MM.1S (cell line): ENCODE measurements around the gene RAD23B.
A peak's percentile ranks its signal among the peaks of the same experiment; 100 is the strongest.

ENCODE experiments used
- DNase-seq: peaks from one replicate; pipeline ENCODE4 v3.0.0-alpha.2; 2015
- H2AFZ ChIP-seq: fragments of 300-600 bp; sonication (generic); 2 replicates; pipeline ENCODE4 v1.6.0; 2016; ENCODE audit warnings: antibody characterized with exemption, low read length
- H3F3A ChIP-seq: fragments of 300-600 bp; sonication (generic); 2 replicates; pipeline ENCODE4 v1.6.1; 2016; ENCODE audit warnings: mild to moderate bottlenecking, antibody characterized with exemption, low read length, moderate library complexity, mixed read lengths; ENCODE audit not compliant: insufficient read depth
- H3K27ac ChIP-seq: fragments of 300-600 bp; sonication (generic); 2 replicates; pipeline ENCODE4 v1.5.1; 2016; ENCODE audit warnings: mild to moderate bottlenecking, low read length
- H3K27me3 ChIP-seq: fragments of 300-600 bp; sonication (generic); replicated peaks from 2 replicates; pipeline ENCODE4 v1.6.0; 2016; ENCODE audit warnings: low read length; ENCODE audit not compliant: insufficient read depth
- H3K36me3 ChIP-seq: fragments of 300-600 bp; sonication (generic); replicated peaks from 2 replicates; pipeline ENCODE4 v1.6.1; 2016; ENCODE audit warnings: mild to moderate bottlenecking, low read length, mixed read lengths; ENCODE audit not compliant: insufficient read depth
- H3K4me1 ChIP-seq: fragments of 300-600 bp; sonication (generic); 2 replicates; pipeline ENCODE4 v1.6.1; 2016; ENCODE audit warnings: low read length, mixed read lengths
- H3K4me2 ChIP-seq: fragments of 300-600 bp; sonication (generic); 2 replicates; pipeline ENCODE4 v1.6.0; 2016; ENCODE audit warnings: low read depth, low read length
- H3K4me3 ChIP-seq: fragments of 300-600 bp; sonication (generic); 2 replicates; pipeline ENCODE4 v1.5.1; 2016; ENCODE audit warnings: low read length, mixed read lengths
- H3K79me2 ChIP-seq: fragments of 300-600 bp; sonication (generic); 2 replicates; pipeline ENCODE4 v1.6.1; 2016; ENCODE audit warnings: mixed run types, low read length, mixed read lengths
- H3K9ac ChIP-seq: fragments of 300-600 bp; sonication (generic); 2 replicates; pipeline ENCODE4 v1.6.1; 2016; ENCODE audit warnings: low read length, mixed read lengths
- H3K9me2 ChIP-seq: fragments of 300-600 bp; sonication (generic); replicated peaks from 2 replicates; pipeline ENCODE4 v1.6.1; 2016; ENCODE audit warnings: mild to moderate bottlenecking, low read length, mixed read lengths; ENCODE audit not compliant: insufficient read depth
- H3K9me3 ChIP-seq: fragments of 300-600 bp; sonication (generic); replicated peaks from 2 replicates; pipeline ENCODE4 v1.6.1; 2016; ENCODE audit warnings: mild to moderate bottlenecking, low read length, mixed read lengths; ENCODE audit not compliant: insufficient read depth
- H4K20me1 ChIP-seq: fragments of 300-600 bp; sonication (generic); 2 replicates; pipeline ENCODE4 v1.6.1; 2016; ENCODE audit warnings: mild to moderate bottlenecking, low read length, moderate library complexity, mixed read lengths; ENCODE audit not compliant: insufficient read depth
- CTCF ChIP-seq: fragments of 300-600 bp; sonication (generic); IDR thresholded peaks from 2 replicates; pipeline ENCODE4 v1.5.1; 2016; ENCODE audit warnings: antibody characterized with exemption, low read length, mixed read lengths
- EZH2 ChIP-seq: fragments of 300-600 bp; sonication (generic); optimal IDR thresholded peaks from 2 replicates; pipeline ENCODE3; 2017; ENCODE audit warnings: low read depth, mild to moderate bottlenecking, antibody characterized with exemption, low read length, mixed read lengths
- EZH2phosphoT487 ChIP-seq: fragments of 300-600 bp; sonication (generic); IDR thresholded peaks from 2 replicates; pipeline ENCODE4 v1.6.1; 2018; ENCODE audit warnings: antibody characterized with exemption, low read length

Gene RAD23B

GRCh38 chr9:107273634-107274033 is 9.4 kb upstream of the RAD23B start:
- H2AFZ ChIP-seq: no peak overlapping the region
- no peak overlapping the region for H3K27ac ChIP-seq
- TF ChIP-seq EZH2phosphoT487: no peak
- H3K27me3 ChIP-seq: no peaks in the 10 kb centered on the region
- no peaks in the 10 kb centered on the region for H3F3A ChIP-seq
- DNase-seq: no peak
- H3K4me1 ChIP-seq: peaks cover 4% of the 10 kb centered on the region; the same call in 1 of the 2 replicates
- H3K9ac ChIP-seq: no peak overlapping the region
- H3K9me3 ChIP-seq: no peaks in the 10 kb centered on the region
- H3K9me2 ChIP-seq: no peaks in the 10 kb centered on the region
- no peaks in the 10 kb centered on the region for H4K20me1 ChIP-seq
- H3K4me2 ChIP-seq: no peak overlapping the region
- no peaks in the 10 kb centered on the region for H3K79me2 ChIP-seq
- H3K36me3 ChIP-seq: no peaks in the 10 kb centered on the region
- H3K4me3 ChIP-seq: no peak overlapping the region

GRCh38 chr9:107274096-107274495 is 9.0 kb upstream of the RAD23B start:
- DNase-seq: no peak
- Histone ChIP-seq H3K4me3 (no peak overlapping the region), H3F3A (no peaks in the 10 kb centered on the region), H3K9ac (no peak overlapping the region), H3K27me3 (no peaks in the 10 kb centered on the region), H4K20me1 (no peaks in the 10 kb centered on the region), H3K4me2 (no peak overlapping the region), H3K9me3 (no peaks in the 10 kb centered on the region), H3K36me3 (no peaks in the 10 kb centered on the region), H3K27ac (no peak overlapping the region), H3K79me2 (no peaks in the 10 kb centered on the region), H2AFZ (no peak overlapping the region), H3K4me1 (peaks cover 4% of the 10 kb centered on the region; the same call in 1 of the 2 replicates), H3K9me2 (no peaks in the 10 kb centered on the region)
- TF ChIP-seq CTCF: peak; percentile 12; the same call in 1 of the 2 replicates
- TF ChIP-seq EZH2phosphoT487: no peak
- no peak for TF ChIP-seq EZH2

- Histone ChIP-seq H3K9ac (no peak overlapping the region), H3K9me2 (no peaks in the 10 kb centered on the region), H2AFZ (no peak overlapping the region), H3K4me2 (no peak overlapping the region), H4K20me1 (no peaks in the 10 kb centered on the region), H3K4me3 (no peak overlapping the region), H3K27ac (no peak overlapping the region), H3K27me3 (no peaks in the 10 kb centered on the region), H3K9me3 (no peaks in the 10 kb centered on the region), H3K36me3 (no peaks in the 10 kb centered on the region), H3K4me1 (peaks cover 4% of the 10 kb centered on the region; the same call in 1 of the 2 replicates), H3F3A (no peaks in the 10 kb centered on the region), H3K79me2 (no peaks in the 10 kb centered on the region)
- TF ChIP-seq CTCF: no peak
- TF ChIP-seq EZH2phosphoT487: no peak
- no peak for TF ChIP-seq EZH2
- DNase-seq: no peak
Measured at GRCh38 chr9:107274953-107275422, 8.1 kb upstream of the RAD23B start.

- H3F3A ChIP-seq: no peaks in the 10 kb centered on the region
- H3K4me1 ChIP-seq: peaks cover 4% of the 10 kb centered on the region; the same call in 1 of the 2 replicates
- no peaks in the 10 kb centered on the region for H3K9me3 ChIP-seq
- no peak overlapping the region for H3K4me3 ChIP-seq
- no peak for DNase-seq
- H3K9ac ChIP-seq: no peak overlapping the region
- no peaks in the 10 kb centered on the region for H3K9me2 ChIP-seq
- H2AFZ ChIP-seq: no peak overlapping the region
- H3K36me3 ChIP-seq: no peaks in the 10 kb centered on the region
- H3K27ac ChIP-seq: no peak overlapping the region
- H3K79me2 ChIP-seq: no peaks in the 10 kb centered on the region
- no peaks in the 10 kb centered on the region for H3K27me3 ChIP-seq
- no peak overlapping the region for H3K4me2 ChIP-seq
- no peak for TF ChIP-seq EZH2phosphoT487
- no peak for TF ChIP-seq CTCF
- no peak for TF ChIP-seq EZH2
- H4K20me1 ChIP-seq: no peaks in the 10 kb centered on the region
Measured at GRCh38 chr9:107275530-107275929, 7.5 kb upstream of the RAD23B start.
